ENCODE data around the gene CDCA7. TPM values are rescaled to one million over a fixed set of nuclear protein-coding genes. Genes with fewer than 3 reads are reported as not detected.

CDCA7 gene
- total RNA-seq, 4 donors from 2014 or later, result 11.1 to 17.3 (median 12.5) TPM

GRCh38 chr2:173390036-173390435 is 35.4 kb downstream of the CDCA7 start:
- TF ChIP-seq CTCF (IDR thresholded peaks at IDR 0.05) (no peak), EP300 (IDR thresholded peaks at IDR 0.05) (no peak), POLR2A (IDR thresholded peaks at IDR 0.05) (no peak), POLR2AphosphoS5 (IDR thresholded peaks at IDR 0.05) (no peak)
- DNase-seq (ENCODE audit: low spot score in 2 of 2), result no peak
- no peaks in the 10 kb centered on the region for H3K9me3 ChIP-seq
- no peaks in the 10 kb centered on the region for H3K4me1 ChIP-seq
- H3K4me3 ChIP-seq, result no peak overlapping the region
- H3K27ac ChIP-seq, result no peak overlapping the region
- H3K36me3 ChIP-seq, result no peaks in the 10 kb centered on the region
- peaks cover 6% of the 10 kb centered on the region for H3K27me3 ChIP-seq
- WGBS, result 94% methylated on average over 5 of the region's 5 CpGs

- no peaks in the 10 kb centered on the region for H3K36me3 ChIP-seq
Measured at GRCh38 chr2:173392731-173393130, 38.1 kb downstream of the CDCA7 start.

GRCh38 chr2:173393186-173393585 is 38.5 kb downstream of the CDCA7 start:
- 58% methylated on average over 1 of the region's 1 CpG for WGBS
- H3K27ac ChIP-seq, result no peak overlapping the region
- no peak for DNase-seq (ENCODE audit: low spot score in 2 of 2)

More at GRCh38 chr2:173392731-173393130, 38.1 kb downstream of the CDCA7 start:
- no peak overlapping the region for H3K27ac ChIP-seq
- WGBS, result 69% methylated on average over 5 of the region's 5 CpGs
- H3K4me1 ChIP-seq, result no peaks in the 10 kb centered on the region
- peaks cover 12% of the 10 kb centered on the region for H3K27me3 ChIP-seq
- DNase-seq (ENCODE audit: low spot score in 2 of 2), result no peak
- H3K4me3 ChIP-seq, result no peak overlapping the region
- H3K9me3 ChIP-seq, result no peaks in the 10 kb centered on the region
- no peak for TF ChIP-seq POLR2A (IDR thresholded peaks at IDR 0.05)
- TF ChIP-seq EP300 (IDR thresholded peaks at IDR 0.05), result no peak
- no peak for TF ChIP-seq POLR2AphosphoS5 (IDR thresholded peaks at IDR 0.05)
- TF ChIP-seq CTCF (IDR thresholded peaks at IDR 0.05), result no peak

GRCh38 chr2:173393636-173394035 is 39.0 kb downstream of the CDCA7 start:
- 68% methylated on average over 1 of the region's 1 CpG for WGBS
- H3K4me1 ChIP-seq, result no peaks in the 10 kb centered on the region
- TF ChIP-seq CTCF (IDR thresholded peaks at IDR 0.05) (no peak), POLR2A (IDR thresholded peaks at IDR 0.05) (no peak), EP300 (IDR thresholded peaks at IDR 0.05) (no peak), POLR2AphosphoS5 (IDR thresholded peaks at IDR 0.05) (no peak)

More at GRCh38 chr2:173393186-173393585, 38.5 kb downstream of the CDCA7 start:
- Histone ChIP-seq H3K9me3 (no peaks in the 10 kb centered on the region), H3K27me3 (peaks cover 13% of the 10 kb centered on the region), H3K4me3 (no peak overlapping the region), H3K36me3 (no peaks in the 10 kb centered on the region), H3K4me1 (no peaks in the 10 kb centered on the region)
- no peak for TF ChIP-seq EP300 (IDR thresholded peaks at IDR 0.05)
- no peak for TF ChIP-seq POLR2A (IDR thresholded peaks at IDR 0.05)
- no peak for TF ChIP-seq POLR2AphosphoS5 (IDR thresholded peaks at IDR 0.05)
- TF ChIP-seq CTCF (IDR thresholded peaks at IDR 0.05), result no peak

GRCh38 chr2:173394091-173394974 is 39.7 kb downstream of the CDCA7 start:
- TF ChIP-seq POLR2AphosphoS5 (IDR thresholded peaks at IDR 0.05) (no peak), POLR2A (IDR thresholded peaks at IDR 0.05) (no peak), CTCF (IDR thresholded peaks at IDR 0.05) (no peak), EP300 (IDR thresholded peaks at IDR 0.05) (no peak)
- no peak overlapping the region for H3K4me3 ChIP-seq
- WGBS, result 68% methylated on average over 8 of the region's 8 CpGs
- no peaks in the 10 kb centered on the region for H3K36me3 ChIP-seq
- no peaks in the 10 kb centered on the region for H3K4me1 ChIP-seq
- peaks cover 24% of the 10 kb centered on the region for H3K27me3 ChIP-seq
- no peak for DNase-seq (ENCODE audit: low spot score in 2 of 2)
- no peaks in the 10 kb centered on the region for H3K9me3 ChIP-seq
- no peak overlapping the region for H3K27ac ChIP-seq

More at GRCh38 chr2:173393636-173394035, 39.0 kb downstream of the CDCA7 start:
- Histone ChIP-seq H3K27me3 (peaks cover 17% of the 10 kb centered on the region), H3K9me3 (no peaks in the 10 kb centered on the region), H3K27ac (no peak overlapping the region), H3K36me3 (no peaks in the 10 kb centered on the region), H3K4me3 (no peak overlapping the region)
- DNase-seq (ENCODE audit: low spot score in 2 of 2), result no peak

Measured in suprapubic skin (tissue), 4 donors.